A673 (cell line): ENCODE measurements around the gene RRAGC. TPM values are rescaled to one million over a fixed set of nuclear protein-coding genes. Genes with fewer than 3 reads are reported as not detected.

Experiments used
- BruUV-seq: library from RNA; stranded (reverse); fragments of 400-500 nt; replicated peaks from 2 replicates; lab custom pipeline; 2021; lab: Mats Ljungman, UMichigan
- CTCF ChIA-PET: fragments of 300-600 bp; sonication (Branson Sonifier 250); formaldehyde crosslinking; loops from one replicate; lab custom pipeline; 2022; ENCODE audit warnings: antibody characterized with exemption; lab: Charles Lee
- POLR2A ChIA-PET: fragments of 300-600 bp; sonication (Branson Sonifier 250); formaldehyde crosslinking; loops from one replicate; lab custom pipeline; 2022; ENCODE audit warnings: antibody characterized with exemption; ENCODE audit not compliant: low non-redundant PET; lab: Charles Lee
- DNase-seq: peaks from one replicate; pipeline ENCODE4 v3.0.0-alpha.2; 2015; ENCODE audit warnings: low spot score
- H3K27ac ChIP-seq: fragments of 200-600 bp; sonication (generic); 2 replicates; pipeline ENCODE4 v1.5.1; 2016; ENCODE audit warnings: mixed run types, low read depth, mild to moderate bottlenecking, mixed read lengths, antibody characterized with exemption, low read length; ENCODE audit not compliant: poor library complexity, severe bottlenecking
- H3K27me3 ChIP-seq: fragments of 200-600 bp; sonication (generic); replicated peaks from 2 replicates; pipeline ENCODE4 v1.6.1; 2017; ENCODE audit warnings: mixed run types, low read depth, mild to moderate bottlenecking, mixed read lengths, antibody characterized with exemption, low read length; ENCODE audit not compliant: insufficient read depth, poor library complexity
- H3K36me3 ChIP-seq: fragments of 200-600 bp; sonication (generic); 2 replicates; pipeline ENCODE4 v1.6.1; 2016; ENCODE audit warnings: mixed run types, mild to moderate bottlenecking, mixed read lengths, antibody characterized with exemption, low read length; ENCODE audit not compliant: insufficient read depth, poor library complexity, severe bottlenecking
- H3K4me1 ChIP-seq: fragments of 200-600 bp; sonication (generic); 2 replicates; pipeline ENCODE4 v1.6.1; 2017; ENCODE audit warnings: mixed run types, mild to moderate bottlenecking, mixed read lengths, antibody characterized with exemption, low read length; ENCODE audit not compliant: insufficient read depth, poor library complexity, severe bottlenecking
- H3K4me3 ChIP-seq: fragments of 200-600 bp; sonication (generic); 2 replicates; pipeline ENCODE4 v1.5.1; 2016; ENCODE audit warnings: low read depth, mixed run types, mild to moderate bottlenecking, mixed read lengths, low read length; ENCODE audit not compliant: poor library complexity, severe bottlenecking
- H3K9me3 ChIP-seq: fragments of 200-600 bp; sonication (generic); 2 replicates; pipeline ENCODE4 v1.6.1; 2016; ENCODE audit warnings: mixed run types, low read depth, mild to moderate bottlenecking, mixed read lengths, antibody characterized with exemption, low read length; ENCODE audit not compliant: poor library complexity, severe bottlenecking
- CTCF ChIP-seq: fragments of 300-800, 200-600 bp; sonication (generic); conservative IDR thresholded peaks from 2 replicates; pipeline ENCODE4 v1.5.1; 2017; ENCODE audit warnings: low read depth, mild to moderate bottlenecking, antibody characterized with exemption, low read length, moderate library complexity, mixed read lengths
- EZH2 ChIP-seq: fragments of 200-600 bp; sonication (generic); IDR thresholded peaks from 2 replicates; pipeline ENCODE4 v1.6.1; 2017; ENCODE audit warnings: borderline replicate concordance, low read depth, mild to moderate bottlenecking, mixed read lengths, antibody characterized with exemption, low read length; ENCODE audit not compliant: poor library complexity, severe bottlenecking
- intact Hi-C: fragments of 100-400 bp; cut with micrococcal nuclease; formaldehyde crosslinking; loops from one replicate; pipeline ENCODE4 v1.10.0; 2022; ENCODE audit not compliant: unreplicated experiment
- total RNA-seq: library from RNA; stranded (reverse); gene quantifications from 2 replicates; pipeline ENCODE4 v1.2.3, GENCODE V29; 2021

RRAGC gene
- total RNA-seq, 1 experiment from 2014 or later, result 26.0 TPM

DNA sequence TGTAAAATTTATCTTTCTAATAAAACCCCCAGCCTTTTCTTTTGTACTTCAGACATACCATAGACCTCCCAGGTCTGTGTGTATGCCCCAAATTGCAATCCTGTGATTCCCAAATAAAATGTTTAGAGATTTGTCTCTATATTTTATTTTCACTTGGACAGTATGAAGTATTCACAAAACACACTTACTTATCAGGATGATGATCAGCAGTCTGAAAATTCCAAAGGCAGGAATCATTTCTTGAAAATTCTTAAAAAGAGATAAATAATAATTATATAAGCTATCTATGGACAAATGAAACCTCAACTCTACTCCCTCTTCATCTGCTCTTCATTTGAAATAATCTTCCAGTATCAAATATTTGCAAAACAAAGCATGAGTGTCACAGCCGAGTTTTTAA lies 33.4 kb upstream of the RRAGC start:
- DNase-seq, result no peak
- H3K27me3 ChIP-seq, result no peaks in the 10 kb centered on the region
- no peaks in the 10 kb centered on the region for H3K4me1 ChIP-seq
- no peak overlapping the region for H3K27ac ChIP-seq
- POLR2A ChIA-PET, result no interaction called here
- no peaks in the 10 kb centered on the region for H3K9me3 ChIP-seq
- no peaks in the 10 kb centered on the region for H3K36me3 ChIP-seq
- CTCF ChIA-PET, result no interaction called here
- no TSS peak for BruUV-seq
- TF ChIP-seq CTCF (no peak), EZH2 (no peak)
- intact Hi-C loops, result no loop called here
- no peak overlapping the region for H3K4me3 ChIP-seq

- TF ChIP-seq EZH2 (no peak), CTCF (no peak)
- Histone ChIP-seq H3K4me1 (no peaks in the 10 kb centered on the region), H3K27ac (no peak overlapping the region), H3K27me3 (no peaks in the 10 kb centered on the region), H3K4me3 (no peak overlapping the region), H3K36me3 (no peaks in the 10 kb centered on the region), H3K9me3 (no peaks in the 10 kb centered on the region)
- POLR2A ChIA-PET, result no interaction called here
- no TSS peak for BruUV-seq
- CTCF ChIA-PET, result no interaction called here
- no peak for DNase-seq
- intact Hi-C loops, result no loop called here
Measured at GRCh38 chr1:38891753-38892152, 32.2 kb upstream of the RRAGC start.

- Histone ChIP-seq H3K9me3 (no peaks in the 10 kb centered on the region), H3K4me1 (no peaks in the 10 kb centered on the region), H3K4me3 (no peak overlapping the region), H3K27me3 (no peaks in the 10 kb centered on the region), H3K27ac (no peak overlapping the region), H3K36me3 (no peaks in the 10 kb centered on the region)
- intact Hi-C loops, result no loop called here
- TF ChIP-seq EZH2 (no peak), CTCF (no peak)
- no peak for DNase-seq
- POLR2A ChIA-PET, result no interaction called here
- BruUV-seq, result no TSS peak
- CTCF ChIA-PET, result no interaction called here
Measured at GRCh38 chr1:38889589-38889988, 30.0 kb upstream of the RRAGC start.
